GM19324 (cell line): ENCODE measurements around the gene CTTN.
A peak's percentile ranks its signal among the peaks of the same experiment; 100 is the strongest.

Source experiments
- ATAC-seq: cut with Tn5 transposase; IDR thresholded peaks from one replicate; pipeline ENCODE4 v1.9.1; 2021; ENCODE audit warnings: mild to moderate bottlenecking, moderate library complexity; ENCODE audit not compliant: unreplicated experiment, low FRiP score

Gene CTTN

GRCh38 chr11:70397983-70398833 lies at the start of gene CTTN:
CTTN (plus strand) TSS chr11:70398529; CDS start chr11:70407298, 8,769 bp downstream.
- ATAC-seq = peak; percentile 46

- ATAC-seq = no peak
These were observed 49.7 kb upstream of the CTTN start for GRCh38 chr11:70348608-70349007.

- no peak for ATAC-seq
These were observed 46.7 kb upstream of the CTTN start for GRCh38 chr11:70351646-70352045.

GRCh38 chr11:70352100-70352499 lies 46.2 kb upstream of the CTTN start:
- ATAC-seq = no peak

- ATAC-seq = no peak
These were observed 45.7 kb upstream of the CTTN start for GRCh38 chr11:70352601-70353000.

GRCh38 chr11:70353329-70353728 lies 45.0 kb upstream of the CTTN start:
- no peak for ATAC-seq

- no peak for ATAC-seq
These were observed 44.3 kb upstream of the CTTN start for GRCh38 chr11:70353900-70354568.

- ATAC-seq = no peak
These were observed 43.7 kb upstream of the CTTN start for GRCh38 chr11:70354629-70355028.

- no peak for ATAC-seq
These were observed 39.6 kb upstream of the CTTN start for GRCh38 chr11:70358753-70359152.

GRCh38 chr11:70359451-70360205 lies 38.7 kb upstream of the CTTN start:
- no peak for ATAC-seq

GRCh38 chr11:70360211-70360610 lies 38.1 kb upstream of the CTTN start:
- ATAC-seq = no peak

- no peak for ATAC-seq
These were observed 34.2 kb upstream of the CTTN start for GRCh38 chr11:70364178-70364577.

GRCh38 chr11:70364745-70365543 lies 33.4 kb upstream of the CTTN start:
- no peak for ATAC-seq

- no peak for ATAC-seq
These were observed 32.8 kb upstream of the CTTN start for GRCh38 chr11:70365544-70365927.

- ATAC-seq = no peak
These were observed 31.3 kb upstream of the CTTN start for GRCh38 chr11:70367071-70367470.

GRCh38 chr11:70368961-70369360 lies 29.4 kb upstream of the CTTN start:
- no peak for ATAC-seq

GRCh38 chr11:70371241-70371640 lies 27.1 kb upstream of the CTTN start:
- no peak for ATAC-seq

GRCh38 chr11:70372076-70372475 lies 26.3 kb upstream of the CTTN start:
- no peak for ATAC-seq

- ATAC-seq = no peak
These were observed 21.7 kb upstream of the CTTN start for GRCh38 chr11:70376621-70377020.

GRCh38 chr11:70377645-70378044 lies 20.7 kb upstream of the CTTN start:
- ATAC-seq = no peak
